HepG2 (cell line): ENCODE measurements around the gene PLK3. TPM values are rescaled to one million over a fixed set of nuclear protein-coding genes. Genes with fewer than 3 reads are reported as not detected.

ENCODE experiments used
- ARNTL ChIP-seq: sonication (generic); formaldehyde crosslinking; IDR thresholded peaks from 2 replicates; pipeline ENCODE4 v1.4.0; 2020; ENCODE audit warnings: mild to moderate bottlenecking, missing genetic modification reagents
- ATRX ChIP-seq: sonication (generic); formaldehyde crosslinking; IDR thresholded peaks from 2 replicates; pipeline ENCODE4 v1.4.0; 2020; ENCODE audit warnings: missing genetic modification reagents, borderline replicate concordance
- CBX2 ChIP-seq, 2 experiments: fragments of 200-600 bp in 1 of 2; sonication (generic); formaldehyde crosslinking in 1 of 2; IDR thresholded peaks; 2 replicates each; pipeline versions ENCODE4 v1.7.0 to v1.8.1; 2018 to 2022; ENCODE audit warnings: low read depth in 2 of 2, low read length in 1 of 2, mild to moderate bottlenecking in 1 of 2, missing genetic modification reagents in 1 of 2
- GATA4 ChIP-seq: sonication (generic); IDR thresholded peaks from 2 replicates; pipeline ENCODE4 v1.6.1; 2016; ENCODE audit warnings: antibody characterized with exemption, low read depth, borderline replicate concordance
- GTF2F1 ChIP-seq: fragments of 150-350 bp; IDR thresholded peaks from 2 replicates; pipeline ENCODE4 v1.6.1; 2014; ENCODE audit warnings: low read length
- KLF16 ChIP-seq, 2 experiments: sonication (generic) in 1 of 2; formaldehyde crosslinking in 1 of 2; IDR thresholded peaks; 2 replicates each; pipeline versions ENCODE4 v1.6.1 to v1.8.0; 2016 to 2023; ENCODE audit warnings: missing genetic modification reagents in 2 of 2, missing compliant biosample characterization in 1 of 2
- MEF2D ChIP-seq: sonication (generic); formaldehyde crosslinking; IDR thresholded peaks from 2 replicates; pipeline ENCODE4 v1.5.1; 2020; ENCODE audit warnings: mild to moderate bottlenecking, missing genetic modification reagents
- MIXL1 ChIP-seq: IDR thresholded peaks from 2 replicates; pipeline ENCODE4 v1.6.1; 2016
- NR1H2 ChIP-seq: sonication (generic); formaldehyde crosslinking; IDR thresholded peaks from 2 replicates; pipeline ENCODE4 v1.8.1; 2022; ENCODE audit warnings: low read depth, missing genetic modification reagents, borderline replicate concordance
- RAD21 ChIP-seq: fragments of 450-650 bp; formaldehyde crosslinking; IDR thresholded peaks from 2 replicates; pipeline ENCODE4 v1.5.0; 2020; ENCODE audit warnings: mild to moderate bottlenecking
- RBFOX2 ChIP-seq: fragments of 200-400 bp; formaldehyde crosslinking; IDR thresholded peaks from 2 replicates; pipeline ENCODE4 v1.6.1; 2017; ENCODE audit warnings: low read depth, mild to moderate bottlenecking, low read length
- SAP130 ChIP-seq: IDR thresholded peaks from 2 replicates; pipeline ENCODE4 v1.6.1; 2016; ENCODE audit warnings: low read depth
- SIN3A ChIP-seq: IDR thresholded peaks from 2 replicates; pipeline ENCODE4 v1.6.1; 2011; ENCODE audit warnings: low read depth, mild to moderate bottlenecking, control low read depth, low read length, borderline replicate concordance
- SRSF1 ChIP-seq: fragments of 200-400 bp; formaldehyde crosslinking; optimal IDR thresholded peaks from 2 replicates; pipeline ENCODE3; 2017; ENCODE audit warnings: mild to moderate bottlenecking, low read depth, low read length, moderate library complexity
- TBX3 ChIP-seq: fragments of 450-650 bp; IDR thresholded peaks from 2 replicates; pipeline ENCODE4 v1.6.1; 2017; ENCODE audit warnings: antibody characterized with exemption, mild to moderate bottlenecking, inconsistent platforms, borderline replicate concordance
- TEAD2 ChIP-seq: sonication (generic); formaldehyde crosslinking; IDR thresholded peaks from 2 replicates; pipeline ENCODE4 v1.9.0; 2021; ENCODE audit warnings: missing genetic modification reagents
- TOE1 ChIP-seq: sonication (generic); formaldehyde crosslinking; IDR thresholded peaks from 2 replicates; pipeline ENCODE4 v1.4.0; 2020; ENCODE audit warnings: mild to moderate bottlenecking, missing genetic modification reagents
- ZBTB1 ChIP-seq: sonication (generic); formaldehyde crosslinking; IDR thresholded peaks from 2 replicates; pipeline ENCODE4 v1.4.0; 2020; ENCODE audit warnings: missing genetic modification reagents, borderline replicate concordance
- ZFYVE20 ChIP-seq: sonication (generic); formaldehyde crosslinking; IDR thresholded peaks from 2 replicates; pipeline ENCODE4 v1.8.0; 2023; ENCODE audit warnings: low read depth, mild to moderate bottlenecking, moderate library complexity, missing genetic modification reagents, borderline replicate concordance
- ZHX1 ChIP-seq: sonication (generic); formaldehyde crosslinking; IDR thresholded peaks from 2 replicates; pipeline ENCODE4 v1.8.1; 2022; ENCODE audit warnings: low read depth, mild to moderate bottlenecking, missing genetic modification reagents
- ZNF101 ChIP-seq: sonication (generic); formaldehyde crosslinking; IDR thresholded peaks from 2 replicates; pipeline ENCODE4 v1.4.0; 2020; ENCODE audit warnings: mild to moderate bottlenecking, low read depth, missing genetic modification reagents, borderline replicate concordance
- ZNF234 ChIP-seq: sonication (generic); formaldehyde crosslinking; conservative IDR thresholded peaks from 2 replicates; pipeline ENCODE4 v1.5.1; 2020; ENCODE audit warnings: mild to moderate bottlenecking, missing genetic modification reagents
- ZNF572 ChIP-seq: sonication (generic); formaldehyde crosslinking; IDR thresholded peaks from 2 replicates; pipeline ENCODE4 v1.5.1; 2020; ENCODE audit warnings: mild to moderate bottlenecking, missing genetic modification reagents
- ZNF850 ChIP-seq: sonication (generic); formaldehyde crosslinking; conservative IDR thresholded peaks from 2 replicates; pipeline ENCODE4 v1.9.0; 2021; ENCODE audit warnings: mild to moderate bottlenecking, missing genetic modification reagents
- polyA plus RNA-seq, 8 experiments: library from polyadenylated mRNA; depleted of rRNA in 3 of 8; stranded (reverse) in 7 of 8; unstranded in 1 of 8; fragments of >200 nt; fragmentation: Illumina TruSeq in 4 of 8; extraction: Trizol in 4 of 8; gene quantifications; 2 replicates each; pipeline versions ENCODE4 v1.2.1 to v1.2.3, GENCODE V29; 2011 to 2016; ENCODE audit warnings: low read depth in 4 of 8, missing spikeins in 1 of 8, mixed read lengths in 1 of 8; ENCODE audit not compliant: insufficient read depth in 1 of 8
- total RNA-seq, 5 experiments: library from RNA; depleted of rRNA; stranded (reverse); fragments of >200 nt; fragmentation: Illumina TruSeq; extraction: Trizol; gene quantifications; 2 replicates each; pipeline ENCODE4 v1.2.3, GENCODE V29; 2016; ENCODE audit warnings: low read depth in 1 of 5
- TF ChIP-seq, protein P1 (sequence below): sonication (generic); formaldehyde crosslinking; IDR thresholded peaks from 2 replicates; pipeline ENCODE4 v1.4.0; 2020; ENCODE audit warnings: missing genetic modification reagents

PLK3 gene
- total and polyA plus RNA-seq, 2 of the 13 experiments (the other 11 are each of a cell fraction or from before 2014, with no cell fraction given) = 9.8 to 16.9 TPM

- TF ChIP-seq SIN3A (peak; percentile 83; the same call in 1 of the 2 replicates), TOE1 (peak; percentile 48; the same call in 1 of the 2 replicates), RBFOX2 (peak; percentile 99), MIXL1 (CRISPR knock-in tag) (peak; percentile 68; the same call in 1 of the 2 replicates), TEAD2 (no peak), ATRX (no peak), ZHX1 (no peak), ARNTL (CRISPR knock-in tag) (peak; percentile 79), NR1H2 (CRISPR knock-in tag) (no peak), ZFYVE20 (CRISPR knock-in tag) (no peak), MEF2D (CRISPR knock-in tag) (peak; percentile 65; the same call in 1 of the 2 replicates), GTF2F1 (0 out of 2 replicates have a peak, but pooled peaks have one; percentile 63), SRSF1 (peak; percentile 93), SAP130 (CRISPR knock-in tag) (peak; percentile 91), KLF16 (CRISPR knock-in tag; IDR thresholded peaks at IDR 0.05) (peak in 1 of 2 experiments; percentile 90; a peak in 2 of 4 replicates), ZNF572 (CRISPR knock-in tag) (no peak; the same call in 1 of the 2 replicates), ZNF101 (CRISPR knock-in tag) (no peak), CBX2 (IDR thresholded peaks at IDR 0.05; ENCODE audit: low read depth, low read length) (no peak), CBX2 (CRISPR knock-in tag; IDR thresholded peaks at IDR 0.05; ENCODE audit: low read depth) (no peak), ZNF850 (CRISPR knock-in tag) (0 out of 2 replicates have a peak, but pooled peaks have one; percentile 37), ZBTB1 (no peak), GATA4 (no peak), ZNF234 (CRISPR knock-in tag) (no peak), TBX3 (peak; percentile 51; the same call in 1 of the 2 replicates), RAD21 (peak; percentile 92)
- TF ChIP-seq, protein P1, sequence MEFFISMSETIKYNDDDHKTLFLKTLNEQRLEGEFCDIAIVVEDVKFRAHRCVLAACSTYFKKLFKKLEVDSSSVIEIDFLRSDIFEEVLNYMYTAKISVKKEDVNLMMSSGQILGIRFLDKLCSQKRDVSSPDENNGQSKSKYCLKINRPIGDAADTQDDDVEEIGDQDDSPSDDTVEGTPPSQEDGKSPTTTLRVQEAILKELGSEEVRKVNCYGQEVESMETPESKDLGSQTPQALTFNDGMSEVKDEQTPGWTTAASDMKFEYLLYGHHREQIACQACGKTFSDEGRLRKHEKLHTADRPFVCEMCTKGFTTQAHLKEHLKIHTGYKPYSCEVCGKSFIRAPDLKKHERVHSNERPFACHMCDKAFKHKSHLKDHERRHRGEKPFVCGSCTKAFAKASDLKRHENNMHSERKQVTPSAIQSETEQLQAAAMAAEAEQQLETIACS (CRISPR knock-in tag) = no peak
These were observed at the start of gene PLK3 (continued) for GRCh38 chr1:44799770-44800584.
